Activated effector memory CD4-positive, alpha-beta T cell treated with Interleukin-2 at 50 U/mL for 16 hours (primary cell): Measurements from ENCODE around the gene DAPK1.

ENCODE experiments used
- DNase-seq: peaks from one replicate; pipeline ENCODE4 v3.0.0-alpha.2; 2020

The DAPK1 gene

DNA sequence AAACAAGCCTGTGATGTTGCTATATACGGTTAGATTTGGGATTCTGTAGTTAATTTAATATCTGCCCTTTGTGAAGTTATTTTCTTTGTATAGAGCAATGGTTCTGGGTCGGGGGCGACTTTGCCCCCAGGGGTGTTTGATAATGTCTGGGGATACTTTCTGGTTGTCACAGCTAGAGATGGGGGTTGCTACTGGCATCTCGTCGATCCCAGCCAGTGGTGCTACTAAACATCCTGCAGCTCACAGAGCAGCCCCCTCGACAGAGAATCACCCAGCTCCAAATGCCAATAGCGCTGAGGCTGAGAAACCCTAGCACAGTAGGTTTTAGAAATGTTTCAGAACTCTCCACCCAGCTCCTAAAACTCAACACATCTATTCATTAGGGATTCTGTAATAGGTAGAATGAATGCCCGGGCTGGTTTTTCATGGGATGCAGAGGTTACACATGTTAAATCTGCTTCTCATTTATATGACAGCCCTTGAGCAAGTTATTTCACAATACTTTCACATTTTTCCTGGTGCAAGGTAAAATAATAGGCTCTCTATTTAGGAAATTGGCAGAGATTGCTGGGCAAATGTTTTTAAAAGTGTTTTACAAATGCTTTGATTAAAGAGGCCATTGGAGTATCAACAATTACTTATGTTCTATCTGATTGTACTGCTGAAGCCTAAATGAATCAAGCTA, 153.1 kb downstream of the DAPK1 start:
- DNase-seq, result no peak

DNA sequence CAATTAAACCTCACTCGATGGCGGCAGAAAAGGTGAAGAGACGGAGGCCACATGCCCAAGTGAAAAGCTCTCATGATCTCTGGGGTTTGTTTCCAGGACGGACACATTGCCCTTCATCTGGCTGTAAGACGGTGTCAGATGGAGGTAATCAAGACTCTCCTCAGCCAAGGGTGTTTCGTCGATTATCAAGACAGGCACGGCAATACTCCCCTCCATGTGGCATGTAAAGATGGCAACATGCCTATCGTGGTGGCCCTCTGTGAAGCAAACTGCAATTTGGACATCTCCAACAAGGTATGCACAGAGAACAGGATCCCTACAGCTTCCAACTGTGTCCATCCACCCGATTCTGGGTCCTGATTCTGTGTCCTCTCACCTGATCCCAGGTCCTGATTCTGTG, 153.8 kb downstream of the DAPK1 start:
- DNase-seq, result no peak

DNA sequence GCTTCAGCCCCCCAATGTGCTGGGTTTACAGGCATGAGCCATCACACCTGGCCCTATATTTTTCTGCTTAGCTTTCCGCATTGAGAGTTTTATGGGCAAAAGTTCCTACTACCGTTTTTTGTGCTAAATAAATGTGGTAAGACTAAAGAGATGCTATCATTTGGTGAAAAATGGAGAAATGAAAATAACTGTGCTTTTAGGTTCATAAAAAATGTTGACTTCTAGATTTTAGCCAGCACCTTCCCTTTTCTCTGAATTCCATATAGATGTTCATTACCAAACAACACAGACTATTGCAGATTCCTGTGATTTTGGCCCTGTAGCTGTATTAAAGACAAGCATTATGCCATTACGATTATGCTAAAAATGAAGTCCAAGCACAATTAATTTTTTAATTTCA, 156.3 kb downstream of the DAPK1 start:
- DNase-seq, result no peak

DNA sequence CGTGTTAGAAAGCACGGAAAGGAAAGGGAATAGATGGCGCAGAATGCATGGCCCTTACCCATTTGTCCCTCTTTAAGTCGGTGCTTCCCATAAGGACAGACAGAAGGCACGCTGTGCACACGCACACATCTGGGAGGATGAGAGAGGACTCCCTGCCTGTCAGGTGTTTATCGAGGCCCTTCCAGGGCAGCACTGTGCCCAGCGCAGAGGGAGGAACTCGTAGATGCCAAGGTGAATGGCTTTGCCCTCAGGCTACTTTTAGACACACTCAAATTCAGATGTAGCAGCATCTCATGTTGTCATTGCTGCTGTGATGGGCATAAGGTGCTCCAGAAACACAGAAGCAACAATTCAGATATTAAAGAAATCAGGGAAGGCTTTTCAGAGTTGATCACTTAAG, 158.1 kb downstream of the DAPK1 start:
- DNase-seq, result no peak

DNA sequence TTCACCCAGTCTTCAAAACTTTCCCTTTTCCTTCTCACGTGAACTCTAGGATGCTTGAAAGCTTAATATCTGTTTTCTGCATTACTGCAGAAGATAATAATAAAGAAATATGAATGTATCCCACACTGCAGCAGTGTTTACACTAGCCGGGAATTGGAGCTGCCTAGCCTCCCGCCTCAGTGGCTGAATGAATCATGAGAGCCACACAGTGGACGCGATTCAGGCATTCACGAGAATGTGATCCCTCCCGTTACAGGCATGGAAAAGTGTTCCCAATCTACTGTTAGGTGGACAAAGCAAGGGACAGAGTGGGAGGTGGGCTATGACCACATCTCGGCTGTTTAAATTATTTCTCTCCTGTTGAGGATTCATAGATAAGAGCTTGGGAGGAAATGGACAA, 158.8 kb downstream of the DAPK1 start:
- no peak for DNase-seq

DNA sequence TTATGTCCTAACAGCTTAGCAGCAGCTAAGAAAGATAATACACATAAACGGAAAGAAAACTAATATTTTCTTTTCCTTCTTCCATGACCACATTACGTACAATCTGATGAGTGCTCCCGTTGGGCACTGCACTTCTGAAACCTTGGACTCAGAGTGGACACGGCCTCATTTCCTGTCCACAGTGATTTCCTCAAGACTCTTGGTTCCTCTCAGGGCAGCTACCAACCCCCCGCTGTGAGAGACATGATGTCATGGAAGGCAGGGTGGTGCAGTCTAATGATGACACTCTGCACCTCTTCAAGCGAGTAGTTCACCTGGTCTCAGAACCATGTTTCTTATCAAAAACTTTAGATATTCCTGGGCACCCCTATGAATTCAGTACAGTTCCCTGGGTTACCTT, 159.5 kb downstream of the DAPK1 start:
- no peak for DNase-seq

DNA sequence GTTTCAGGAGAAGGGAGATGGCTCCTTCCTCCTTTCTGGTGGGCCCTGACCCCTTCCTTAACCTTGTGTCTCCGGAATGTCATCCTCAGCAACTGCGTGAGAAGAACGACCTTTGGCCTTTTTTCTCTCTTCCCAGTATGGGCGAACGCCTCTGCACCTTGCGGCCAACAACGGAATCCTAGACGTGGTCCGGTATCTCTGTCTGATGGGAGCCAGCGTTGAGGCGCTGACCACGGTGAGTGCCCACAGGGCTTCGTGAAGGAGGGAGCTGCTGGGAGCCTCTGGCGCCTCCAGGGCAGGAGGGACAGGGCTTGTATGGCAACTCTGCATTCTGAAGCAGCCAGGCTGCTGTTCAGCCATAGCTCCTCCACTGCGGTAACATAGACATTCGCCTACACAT, 160.2 kb downstream of the DAPK1 start:
- no peak for DNase-seq

DNA sequence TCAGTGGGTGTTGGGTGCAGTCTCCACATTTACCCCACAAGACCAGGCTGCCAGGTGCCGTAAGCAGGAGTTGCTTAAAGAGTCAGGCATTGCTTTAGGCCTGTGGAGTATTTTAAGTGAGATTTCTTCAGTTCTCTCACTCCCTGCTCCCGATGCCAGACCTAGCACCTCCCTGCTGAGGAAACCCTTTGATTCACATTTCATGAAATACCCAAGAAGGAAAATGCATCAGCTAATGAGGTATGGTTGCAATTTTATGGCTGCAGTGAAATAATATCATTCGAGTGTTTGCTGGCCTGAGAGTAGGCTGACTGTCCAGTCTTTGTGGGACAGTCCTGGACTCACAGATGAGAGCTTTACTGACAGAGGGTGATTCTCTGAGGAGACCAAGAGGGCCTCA, 160.8 kb downstream of the DAPK1 start:
- DNase-seq, result no peak

DNA sequence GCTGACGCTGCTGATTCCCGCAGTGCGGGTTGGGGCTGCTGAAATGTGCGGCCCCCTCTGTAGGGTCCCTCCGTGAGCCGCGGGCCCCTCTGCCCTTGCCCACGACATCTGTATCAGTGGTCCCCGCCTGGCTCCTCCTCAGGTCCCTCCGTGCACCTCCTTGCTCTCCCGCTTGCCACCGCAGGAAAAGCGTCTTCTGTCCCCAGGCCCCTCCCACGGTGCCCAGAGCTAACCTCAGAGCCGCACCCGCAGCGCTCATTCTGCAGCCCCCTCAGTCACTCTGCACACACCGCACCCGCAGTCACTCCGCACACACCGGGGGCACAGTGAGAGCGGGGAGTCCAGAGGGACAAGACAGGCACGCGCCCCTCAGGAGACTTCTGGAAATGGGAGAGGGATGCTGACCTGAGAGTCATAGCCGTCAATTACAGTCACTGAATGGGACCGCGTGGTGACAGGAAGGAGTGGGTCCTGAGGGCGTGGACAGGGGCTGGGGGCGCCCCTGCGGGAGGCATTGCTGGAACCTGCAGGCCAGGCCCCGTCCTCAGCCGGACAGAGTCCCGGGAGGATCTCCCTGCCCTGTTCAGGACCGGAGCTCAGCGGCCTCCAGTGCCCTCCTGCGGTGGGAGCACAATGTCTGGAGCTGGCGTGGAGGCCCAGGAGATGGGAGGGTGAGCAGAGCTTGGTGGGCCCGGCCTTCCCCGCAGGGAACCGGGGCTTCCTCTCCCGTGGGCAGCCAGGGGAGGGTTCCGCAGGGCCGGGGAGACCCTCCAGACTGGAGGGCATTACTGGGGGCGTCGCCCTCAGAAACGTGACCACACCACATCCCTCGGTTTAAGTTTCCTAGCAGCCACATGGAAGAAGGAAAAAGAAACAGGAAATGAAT, 162.1 kb downstream of the DAPK1 start:
- no peak for DNase-seq

DNA sequence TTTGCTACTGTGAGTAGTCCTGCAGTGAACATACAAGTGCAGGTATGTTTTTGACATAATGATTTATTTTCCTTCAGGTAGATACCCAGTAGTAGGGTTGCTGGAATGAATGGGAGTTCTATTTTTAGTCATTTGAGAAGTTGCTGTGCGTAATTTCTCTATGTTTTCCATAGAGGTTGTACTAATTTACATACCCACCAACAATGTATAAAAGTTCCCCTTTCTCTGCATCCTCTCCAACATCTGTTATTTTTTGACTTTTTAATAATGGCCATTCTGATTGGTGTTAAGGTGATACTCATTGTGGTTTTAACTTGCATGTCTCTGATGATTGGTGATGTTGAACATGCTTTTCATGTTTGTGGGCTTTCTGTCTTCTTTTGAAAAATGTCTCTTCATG, 163.6 kb downstream of the DAPK1 start:
- no peak for DNase-seq

DNA sequence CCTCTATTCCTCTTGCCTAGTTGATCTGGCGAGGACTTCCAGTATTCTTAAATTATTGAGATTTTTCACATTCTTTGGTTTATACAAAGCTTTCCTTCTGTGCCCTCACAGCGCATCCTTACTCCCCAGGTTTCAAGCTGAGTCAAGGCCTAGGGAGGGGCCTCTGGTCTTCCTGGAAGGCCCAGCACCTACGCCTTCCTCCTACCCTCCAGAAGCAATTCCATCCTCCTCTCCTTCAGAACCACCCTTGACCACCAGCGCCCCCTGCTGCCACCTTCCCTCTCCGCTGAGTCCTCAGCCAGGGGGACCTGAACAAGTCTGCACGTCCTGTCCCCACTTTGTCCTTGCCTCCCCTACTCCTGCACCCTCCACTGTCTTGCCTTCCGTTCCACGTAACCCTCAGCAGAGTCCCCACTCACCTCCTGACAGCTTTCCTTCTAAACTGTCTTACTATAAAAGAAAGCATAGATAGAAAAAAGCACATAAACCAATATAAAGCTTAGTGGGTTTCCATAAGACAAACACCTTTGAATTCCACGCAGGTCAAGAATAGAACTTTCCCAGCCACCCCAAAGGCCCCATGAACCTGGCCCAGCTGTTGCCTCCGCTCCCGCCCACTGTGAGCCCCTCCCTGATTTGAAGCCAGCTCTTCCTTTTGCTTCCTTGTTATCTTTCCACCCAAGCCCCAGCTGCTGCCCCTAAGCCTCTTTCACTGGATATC, 165.3 kb downstream of the DAPK1 start:
- DNase-seq, result no peak

DNA sequence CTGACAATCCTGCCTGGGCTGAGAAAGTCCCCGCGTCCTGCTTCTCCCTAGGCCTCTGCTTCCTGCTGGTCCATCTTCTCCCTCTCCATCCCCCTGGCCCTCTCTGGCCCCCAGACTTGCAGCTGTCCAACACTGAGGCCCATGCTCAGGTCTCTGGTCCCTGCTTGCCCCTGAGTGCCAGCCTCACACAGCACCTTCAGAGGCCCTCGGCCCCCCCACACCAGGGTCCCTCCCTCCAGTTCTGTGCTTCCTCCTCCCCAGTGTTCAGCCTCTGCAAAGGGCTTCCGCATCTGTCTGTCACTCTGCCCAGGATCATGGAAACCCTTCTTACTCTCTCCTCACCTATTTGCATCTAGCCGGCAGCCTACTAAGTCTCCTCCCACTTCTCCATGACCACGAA, 165.9 kb downstream of the DAPK1 start:
- no peak for DNase-seq

DNA sequence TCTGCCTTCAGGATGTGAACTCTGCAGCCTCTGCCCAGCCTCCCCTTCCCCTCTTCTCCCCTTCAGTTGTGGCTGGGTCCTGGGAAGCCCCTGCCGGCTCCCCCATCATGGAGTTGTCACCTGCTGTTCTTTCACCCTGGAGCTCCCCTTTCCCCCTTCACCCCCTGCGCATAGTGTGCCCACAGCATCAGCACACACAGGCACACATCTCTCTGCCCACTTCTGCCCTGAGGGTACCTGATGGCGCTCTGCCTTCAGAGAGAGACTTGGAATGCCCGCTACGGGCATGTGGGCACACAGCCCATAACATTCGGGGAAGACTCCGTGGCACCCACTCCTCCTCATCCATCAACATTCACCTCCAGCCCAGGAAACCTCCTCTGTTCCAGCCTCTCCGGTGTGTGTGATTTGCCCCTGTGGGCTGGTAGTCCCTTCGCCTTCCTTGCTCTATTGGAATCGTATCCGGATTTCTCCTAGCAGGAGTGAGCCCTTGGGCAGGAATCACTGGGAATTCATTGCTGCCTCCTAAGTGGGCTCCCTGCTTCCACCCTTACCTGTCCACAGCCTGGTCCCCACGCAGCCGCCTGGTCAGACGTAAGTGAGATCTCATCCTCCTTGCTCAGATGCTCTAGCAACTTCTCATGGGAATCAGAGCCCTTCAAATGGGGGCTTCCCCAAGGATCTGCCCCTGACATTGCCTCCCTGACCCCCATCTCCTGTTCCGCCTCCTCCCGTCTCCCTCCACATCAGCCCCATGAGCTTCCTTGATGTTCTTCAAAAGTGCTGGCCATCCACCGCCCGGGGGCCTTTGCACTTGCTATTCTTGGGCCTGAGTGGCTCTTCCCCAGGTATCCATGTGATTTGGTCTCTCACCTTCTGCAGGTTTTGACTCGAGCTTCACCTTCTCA, 166.7 kb downstream of the DAPK1 start:
- no peak for DNase-seq

DNA sequence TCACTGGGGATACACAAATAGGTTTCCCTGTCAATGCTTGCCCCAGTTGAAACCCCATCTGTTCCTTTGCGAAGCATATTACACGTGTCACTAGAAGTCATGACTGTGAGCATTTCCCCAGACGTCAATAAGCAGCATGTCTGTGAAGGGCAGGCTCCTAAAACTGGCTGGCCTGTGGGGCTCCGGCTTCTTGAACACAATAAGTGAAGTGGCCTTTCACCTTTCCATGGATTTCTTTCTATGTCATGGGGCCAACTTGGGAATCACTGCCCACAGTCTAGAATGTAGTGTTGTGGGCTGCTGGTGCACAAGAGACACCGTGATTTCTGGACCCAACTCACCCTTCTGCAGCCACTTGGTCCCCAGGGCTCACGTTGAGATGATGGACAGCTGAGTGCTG, 167.8 kb downstream of the DAPK1 start:
- no peak for DNase-seq

DNA sequence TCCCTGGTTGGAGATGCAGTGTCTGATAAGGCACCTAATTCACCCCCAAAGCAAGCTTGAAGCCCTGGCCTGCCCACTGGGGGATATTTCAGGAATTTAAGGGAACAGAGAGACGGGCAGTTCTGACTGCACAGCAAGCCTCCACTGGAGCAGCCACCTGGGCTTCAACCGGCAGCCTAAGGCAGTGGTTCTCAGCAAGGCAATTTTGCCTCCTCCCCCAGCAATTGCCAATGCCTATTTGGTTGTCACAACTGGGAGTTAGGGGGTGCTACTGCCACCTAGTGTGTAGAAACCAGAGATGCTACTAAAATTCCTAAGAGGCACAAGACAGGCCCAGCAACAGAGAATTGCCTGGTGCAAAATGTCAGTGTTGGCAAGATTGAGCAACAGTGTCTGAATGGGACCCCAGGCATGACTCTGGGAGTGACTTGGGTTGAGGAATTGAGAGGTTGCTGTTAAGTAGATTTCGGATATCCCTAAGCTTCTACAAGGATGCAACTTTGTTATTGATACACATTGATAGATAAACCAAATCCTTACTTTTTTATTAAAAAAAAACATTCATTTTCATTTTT, 169.6 kb downstream of the DAPK1 start:
- DNase-seq, result no peak

DNA sequence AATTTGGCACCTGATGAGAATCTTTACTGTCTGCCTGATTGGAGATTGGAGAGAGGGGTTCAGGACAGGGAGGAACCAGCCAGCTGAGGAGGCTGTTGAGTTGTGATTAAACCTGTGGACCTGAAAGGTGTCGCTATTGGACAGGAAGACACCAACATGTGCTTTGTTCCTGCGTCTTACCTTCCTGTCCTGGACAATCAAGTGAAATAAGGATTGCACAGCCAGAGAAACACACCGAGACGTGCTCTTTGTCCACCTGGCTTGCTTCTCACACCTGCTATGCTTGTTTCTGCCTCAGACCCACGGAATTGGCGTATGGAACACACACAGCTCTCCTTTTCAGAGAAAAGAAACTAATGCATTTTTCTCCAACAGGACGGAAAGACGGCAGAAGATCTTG, 170.6 kb downstream of the DAPK1 start:
- no peak for DNase-seq

DNA sequence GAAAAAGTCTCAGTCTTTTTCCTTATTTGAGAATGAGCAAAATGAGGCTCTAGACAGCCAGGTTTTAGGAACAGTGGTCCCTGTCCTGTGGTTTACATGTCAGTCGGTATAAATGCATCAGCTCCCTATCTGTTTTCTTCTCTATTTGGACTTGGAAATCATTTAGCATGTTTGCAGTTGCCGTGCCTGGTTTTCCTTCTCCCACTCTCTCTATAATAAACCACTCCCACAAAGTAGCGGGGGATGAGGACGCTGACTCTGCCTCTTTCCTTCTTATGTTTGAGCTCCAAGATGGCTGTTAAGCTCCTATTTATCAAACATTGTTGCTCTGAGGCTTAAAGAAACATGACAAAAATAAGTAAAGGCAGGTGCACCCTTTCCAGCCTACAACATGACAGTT, 171.1 kb downstream of the DAPK1 start:
- no peak for DNase-seq

DNA sequence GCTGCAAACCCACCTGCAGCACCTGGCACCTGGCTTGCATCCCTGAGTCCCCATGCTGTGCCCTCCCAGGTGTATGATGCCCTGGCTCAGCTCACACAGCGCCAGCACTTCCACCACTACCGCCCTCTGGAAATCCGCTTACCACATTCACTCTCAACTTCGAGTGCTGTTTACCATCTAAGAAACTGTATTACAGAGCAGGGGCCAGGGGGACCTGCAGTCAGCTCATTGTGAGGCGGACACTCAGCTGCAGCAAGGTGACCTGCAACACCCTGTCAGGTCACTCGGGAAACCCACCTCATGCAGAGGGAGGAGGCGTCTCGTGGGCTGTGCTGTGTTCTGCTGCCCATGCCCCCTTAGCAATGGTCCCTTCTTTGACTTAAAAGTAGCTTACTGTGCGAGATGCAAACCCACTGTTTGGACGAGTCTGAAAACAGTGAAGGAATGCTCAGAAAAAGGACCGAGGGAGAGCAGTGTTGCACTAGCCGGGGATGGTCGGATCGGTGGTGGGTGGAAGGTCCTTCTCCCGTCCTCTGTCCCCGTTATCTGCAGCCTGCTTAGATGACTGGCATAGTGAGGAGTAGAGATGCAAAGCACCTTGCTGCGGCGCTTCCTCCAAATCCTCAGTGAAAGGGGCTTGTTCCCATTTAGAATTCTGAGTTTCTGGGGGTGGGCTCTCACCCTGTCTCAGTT, 173.1 kb downstream of the DAPK1 start:
- DNase-seq, result no peak

DNA sequence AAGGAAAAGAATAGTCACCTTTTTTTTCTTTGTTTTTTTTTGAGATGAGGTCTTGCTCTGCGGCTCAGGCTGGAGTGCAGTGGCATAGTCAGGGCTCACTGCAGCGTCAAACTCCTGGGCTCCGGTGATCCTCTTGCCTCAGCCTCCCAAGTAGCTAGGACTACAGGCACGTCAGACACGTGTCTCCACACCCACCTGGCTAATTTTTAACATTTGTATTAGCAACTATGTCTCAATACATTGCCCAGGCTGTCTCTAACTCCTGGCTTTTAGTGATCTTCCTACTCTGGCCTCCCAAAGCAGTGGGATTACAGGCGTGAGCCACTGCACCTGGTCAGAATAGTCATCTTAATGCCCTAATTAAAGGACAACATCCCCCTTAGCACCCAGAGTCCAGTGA, 173.8 kb downstream of the DAPK1 start:
- no peak for DNase-seq

DNA sequence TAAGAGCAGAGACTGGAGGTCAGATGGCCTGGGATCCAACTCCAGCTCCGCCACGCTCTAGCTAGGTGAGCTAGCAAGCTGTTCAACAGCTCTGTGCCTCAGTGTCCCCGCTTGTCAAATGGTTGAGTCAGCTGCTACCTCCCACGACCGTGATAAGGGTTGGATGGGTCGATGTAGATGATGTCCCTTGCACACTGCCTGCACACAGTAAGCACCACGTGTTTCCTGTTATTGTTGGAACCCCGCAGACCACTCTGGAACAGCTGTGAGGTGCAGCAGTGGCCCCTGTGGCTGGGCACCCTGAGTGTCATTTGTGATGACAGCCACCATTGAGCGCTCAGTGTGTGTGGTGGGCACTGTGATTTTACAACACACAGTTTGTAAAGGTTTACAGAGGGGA, 174.3 kb downstream of the DAPK1 start:
- DNase-seq, result no peak

DNA sequence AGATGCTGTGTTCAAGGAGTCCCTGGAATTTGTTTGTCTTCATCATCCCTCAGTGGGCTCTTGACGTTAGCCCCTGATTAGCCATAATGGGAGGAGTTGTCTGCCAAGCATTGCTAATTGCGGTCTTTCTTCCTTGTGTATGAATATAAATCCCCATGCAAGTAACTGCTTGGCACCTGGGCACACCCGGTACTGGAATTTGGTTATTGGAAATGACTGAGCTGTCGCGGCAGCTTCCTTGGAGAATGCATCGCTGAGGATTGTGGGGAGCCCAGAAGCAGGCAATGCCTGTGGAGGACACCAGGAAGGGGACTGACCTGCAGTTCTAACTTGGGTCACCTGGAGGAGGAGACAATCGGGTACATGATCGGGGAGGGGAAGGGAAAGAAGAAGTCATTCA, 174.9 kb downstream of the DAPK1 start:
- no peak for DNase-seq
